ENCODE measurements around the gene DNAJC21.

GRCh38 chr5:34923694-34924461, 5.5 kb upstream of the DNAJC21 start:
- TF ChIP-seq CTCF (IDR thresholded peaks at IDR 0.05): no peak
- TF ChIP-seq POLR2A (IDR thresholded peaks at IDR 0.05): no peak
